HepG2 (cell line): ENCODE results near the gene PCNP. TPM values are rescaled to one million over a fixed set of nuclear protein-coding genes. Genes with fewer than 3 reads are reported as not detected.

Experiments
- ATAC-seq: fragments of 200-7000 bp; cut with Tn5 transposase; 3 replicates; pipeline ENCODE4 v1.9.1; 2020; ENCODE audit warnings: mild to moderate bottlenecking, moderate library complexity
- BruUV-seq: library from RNA; stranded (reverse); fragments of 400-500 nt; replicated peaks from 2 replicates; lab custom pipeline; 2021; lab: Mats Ljungman, UMichigan
- CTCF ChIA-PET: fragments of 300-600 bp; formaldehyde crosslinking; extraction: SDS; loops from one replicate; lab custom pipeline; 2021; ENCODE audit warnings: low total read pairs, inconsistent platforms, low intra/inter-chr PET ratio; lab: Yijun Ruan, JAX
- POLR2A ChIA-PET: fragments of 350-600 bp; sonication (Branson Sonifier 250); formaldehyde crosslinking; loops from one replicate; lab custom pipeline; 2020; ENCODE audit warnings: antibody characterized with exemption, inconsistent platforms; lab: Yijun Ruan, JAX
- DNase-seq: peaks from one replicate; pipeline ENCODE4 v3.0.0-alpha.2; 2015; ENCODE audit warnings: low spot score
- FAIRE-seq: peaks from 3 replicates; lab custom pipeline; 2011; peaks lifted over from hg19 to GRCh38; lab: Jason Lieb, UNC
- H2AFZ ChIP-seq: one replicate; pipeline ENCODE4 v1.6.1; 2011; ENCODE audit warnings: low read length, inconsistent platforms
- H3K27ac ChIP-seq: fragments of 300-600 bp; 3 replicates; pipeline ENCODE4 v1.8.0; 2011; ENCODE audit warnings: mixed run types, mild to moderate bottlenecking, mixed read lengths, low read length, inconsistent platforms; ENCODE audit not compliant: insufficient read depth; ENCODE audit errors: extremely low read length
- H3K27me3 ChIP-seq, 2 experiments: fragments of 200-600 bp in 1 of 2; 2 replicates in 1 of 2; 3 replicates in 1 of 2; pipeline versions ENCODE4 v1.6.0 to v1.8.0; 2011; ENCODE audit warnings: low read length in 2 of 2, mild to moderate bottlenecking in 2 of 2, moderate library complexity in 2 of 2, inconsistent platforms in 1 of 2; ENCODE audit not compliant: insufficient read depth in 2 of 2, control insufficient read depth in 1 of 2
- H3K36me3 ChIP-seq, 2 experiments: fragments of 200-600 bp in 1 of 2; replicated peaks in 1 of 2; 2 replicates in 1 of 2; 3 replicates in 1 of 2; pipeline versions ENCODE4 v1.5.1 to v1.8.0; 2011; ENCODE audit warnings: low read length in 2 of 2, inconsistent platforms in 1 of 2; ENCODE audit not compliant: insufficient read depth in 2 of 2, control insufficient read depth in 1 of 2
- H3K4me1 ChIP-seq: 2 replicates; pipeline ENCODE4 v1.5.1; 2012; ENCODE audit warnings: low read length, inconsistent platforms; ENCODE audit not compliant: insufficient read depth
- H3K4me2 ChIP-seq: 2 replicates; pipeline ENCODE4 v1.6.0; 2011; ENCODE audit warnings: low read depth, low read length, inconsistent platforms
- H3K4me3 ChIP-seq, 3 experiments: fragments of 200-600 bp in 1 of 3; sonication (generic), shearing (Covaris generic) in 1 of 3; replicated peaks in 1 of 3; 2 replicates each; pipeline ENCODE4 v1.5.1; 2011 to 2016; ENCODE audit warnings: low read length in 3 of 3, inconsistent platforms in 2 of 3, low read depth in 2 of 3, mild to moderate bottlenecking in 2 of 3, control low read depth in 1 of 3, mixed read lengths in 1 of 3; ENCODE audit not compliant: insufficient read depth in 1 of 3
- H3K79me2 ChIP-seq: one replicate; pipeline ENCODE4 v1.6.1; 2011; ENCODE audit warnings: low read length, inconsistent platforms; ENCODE audit not compliant: insufficient read depth
- H3K9ac ChIP-seq: 2 replicates; pipeline ENCODE4 v1.6.0; 2011; ENCODE audit warnings: mild to moderate bottlenecking, low read depth, low read length, inconsistent platforms; ENCODE audit not compliant: insufficient read depth
- H3K9me3 ChIP-seq: 2 replicates; pipeline ENCODE4 v1.5.1; 2012; ENCODE audit warnings: mild to moderate bottlenecking, low read length
- H4K20me1 ChIP-seq: 2 replicates; pipeline ENCODE4 v1.6.0; 2011; ENCODE audit warnings: inconsistent platforms, mild to moderate bottlenecking, low read length, moderate library complexity; ENCODE audit not compliant: insufficient read depth
- ARNTL ChIP-seq: sonication (generic); formaldehyde crosslinking; IDR thresholded peaks from 2 replicates; pipeline ENCODE4 v1.4.0; 2020; ENCODE audit warnings: mild to moderate bottlenecking, missing genetic modification reagents
- CC2D1A ChIP-seq: sonication (generic); formaldehyde crosslinking; IDR thresholded peaks from 2 replicates; pipeline ENCODE4 v1.8.1; 2023; ENCODE audit warnings: mild to moderate bottlenecking, missing genetic modification reagents
- CEBPG ChIP-seq: IDR thresholded peaks from 2 replicates; pipeline ENCODE4 v1.6.1; 2016
- CTCF ChIP-seq: sonication (generic); formaldehyde crosslinking; IDR thresholded peaks from 2 replicates; pipeline ENCODE4 v1.5.0; 2020; ENCODE audit warnings: mild to moderate bottlenecking, missing genetic modification reagents, moderate library complexity
- HCFC1 ChIP-seq: fragments of 150-350 bp; IDR thresholded peaks from 2 replicates; pipeline ENCODE4 v1.6.1; 2014; ENCODE audit warnings: low read depth, low read length
- HNRNPL ChIP-seq: fragments of 200-400 bp; formaldehyde crosslinking; IDR thresholded peaks from 2 replicates; pipeline ENCODE4 v1.6.1; 2017; ENCODE audit warnings: mild to moderate bottlenecking, low read depth, low read length
- MEF2D ChIP-seq: sonication (generic); formaldehyde crosslinking; IDR thresholded peaks from 2 replicates; pipeline ENCODE4 v1.5.1; 2020; ENCODE audit warnings: mild to moderate bottlenecking, missing genetic modification reagents
- PRPF4 ChIP-seq: fragments of 200-400 bp; formaldehyde crosslinking; IDR thresholded peaks from 2 replicates; pipeline ENCODE4 v1.6.1; 2016; ENCODE audit warnings: low read length, low read depth; ENCODE audit not compliant: poor library complexity, severe bottlenecking
- SMAD3 ChIP-seq: sonication (generic); formaldehyde crosslinking; IDR thresholded peaks from 2 replicates; pipeline ENCODE4 v1.4.0; 2020; ENCODE audit warnings: missing genetic modification reagents
- SRF ChIP-seq: IDR thresholded peaks from 2 replicates; pipeline ENCODE4 v1.6.1; 2011; ENCODE audit warnings: mild to moderate bottlenecking, low read depth, low read length, moderate library complexity
- TRIM24 ChIP-seq: sonication (generic); formaldehyde crosslinking; IDR thresholded peaks from 2 replicates; pipeline ENCODE4 v1.8.0; 2022; ENCODE audit warnings: mild to moderate bottlenecking, missing genetic modification reagents
- ZNF101 ChIP-seq: sonication (generic); formaldehyde crosslinking; IDR thresholded peaks from 2 replicates; pipeline ENCODE4 v1.4.0; 2020; ENCODE audit warnings: mild to moderate bottlenecking, low read depth, missing genetic modification reagents, borderline replicate concordance
- ZNF180 ChIP-seq: sonication (generic); formaldehyde crosslinking; IDR thresholded peaks from 2 replicates; pipeline ENCODE4 v1.4.0; 2020; ENCODE audit warnings: low read depth, missing genetic modification reagents, borderline replicate concordance
- ZNF3 ChIP-seq: IDR thresholded peaks from 2 replicates; pipeline ENCODE4 v1.7.0; 2017; ENCODE audit warnings: inconsistent platforms
- ZNF343 ChIP-seq: sonication (generic); formaldehyde crosslinking; IDR thresholded peaks from 2 replicates; pipeline ENCODE4 v1.4.0; 2020; ENCODE audit warnings: mild to moderate bottlenecking, missing genetic modification reagents
- ZNF430 ChIP-seq: sonication (generic); formaldehyde crosslinking; IDR thresholded peaks from 2 replicates; pipeline ENCODE4 v1.9.0; 2021; ENCODE audit warnings: mild to moderate bottlenecking, missing genetic modification reagents
- ZNF501 ChIP-seq: sonication (generic); formaldehyde crosslinking; IDR thresholded peaks from 2 replicates; pipeline ENCODE4 v1.5.1; 2020; ENCODE audit warnings: mild to moderate bottlenecking, moderate library complexity, missing genetic modification reagents
- ZNF567 ChIP-seq: sonication (generic); formaldehyde crosslinking; IDR thresholded peaks from 2 replicates; pipeline ENCODE4 v1.8.1; 2023; ENCODE audit warnings: mild to moderate bottlenecking, missing genetic modification reagents, borderline replicate concordance
- ZNF746 ChIP-seq: sonication (generic); formaldehyde crosslinking; IDR thresholded peaks from 2 replicates; pipeline ENCODE4 v1.8.0; 2022; ENCODE audit warnings: mild to moderate bottlenecking, missing genetic modification reagents
- WGBS: methylation state at CpG from one replicate; pipeline ENCODE4 v1.1.6; 2017; ENCODE audit warnings: low lambda C conversion rate; 5-methylcytosine and 5-hydroxymethylcytosine counted together
- in situ Hi-C: cut with HindIII; loops from 2 replicates; pipeline ENCODE4 v1.10.0; 2017; ENCODE audit warnings: low pct_unique_long_range_greater_than_20kb; ENCODE audit not compliant: extremely low pct_ligation_motif_present
- intact Hi-C: fragments of 100-400 bp; cut with micrococcal nuclease; formaldehyde crosslinking; loops from one replicate; pipeline ENCODE4 v1.10.0; 2022; ENCODE audit not compliant: unreplicated experiment
- polyA plus RNA-seq, 8 experiments: library from polyadenylated mRNA; depleted of rRNA in 3 of 8; stranded (reverse) in 7 of 8; unstranded in 1 of 8; fragments of >200 nt; fragmentation: Illumina TruSeq in 4 of 8; extraction: Trizol in 4 of 8; gene quantifications; 2 replicates each; pipeline versions ENCODE4 v1.2.1 to v1.2.3, GENCODE V29; 2011 to 2016; ENCODE audit warnings: low read depth in 4 of 8, missing spikeins in 1 of 8, mixed read lengths in 1 of 8; ENCODE audit not compliant: insufficient read depth in 1 of 8
- total RNA-seq, 5 experiments: library from RNA; depleted of rRNA; stranded (reverse); fragments of >200 nt; fragmentation: Illumina TruSeq; extraction: Trizol; gene quantifications; 2 replicates each; pipeline ENCODE4 v1.2.3, GENCODE V29; 2016; ENCODE audit warnings: low read depth in 1 of 5

The PCNP gene
- total and polyA plus RNA-seq, 2 of the 13 experiments (the other 11 are each of a cell fraction or from before 2014, with no cell fraction given) = 44.1 to 78.2 TPM

- peak; percentile 6; the same call in 1 of the 3 replicates for ATAC-seq
- H2AFZ ChIP-seq = peak overlapping the region; percentile 25
- WGBS = 18% methylated on average over 7 of the region's 10 CpGs
- peaks cover 0 to 21% of the 10 kb centered on the region in 2 experiments; a peak in 3 of 5 replicates for H3K27me3 ChIP-seq
- H3K79me2 ChIP-seq = no peaks in the 10 kb centered on the region
- TF ChIP-seq HNRNPL (no peak), CTCF (CRISPR knock-in tag) (0 out of 2 replicates have a peak, but pooled peaks have one; percentile 8), TRIM24 (CRISPR knock-in tag) (no peak)
- peaks cover 37% of the 10 kb centered on the region for H3K4me1 ChIP-seq
- no peaks in the 10 kb centered on the region for H4K20me1 ChIP-seq
- ChIA-PET CTCF (no interaction called here), POLR2A (no interaction called here)
- no peak overlapping the region for H3K27ac ChIP-seq
- in situ Hi-C loops (loop anchor here (25.0 kb wide), 2 partner anchors 396 to 571 kb away; no protein-coding TSS in a partner anchor), intact Hi-C loops (loop anchor here (2.0 to 10.0 kb wide), 3 partner anchors 20 to 398 kb away; partner anchors contain the start of gene SENP7)
- H3K4me3 ChIP-seq = peak overlapping the region in 2 of 3 experiments; percentile 8 to 18; a peak in 1 of 6 replicates
- H3K36me3 ChIP-seq = no peaks in the 10 kb centered on the region
- H3K9ac ChIP-seq = 0 out of 2 replicates have a peak overlapping the region, but pooled peaks have one; percentile 15
- FAIRE-seq = no peak
- no peaks in the 10 kb centered on the region for H3K9me3 ChIP-seq
- no peak for DNase-seq
- H3K4me2 ChIP-seq = peak overlapping the region; percentile 74
- no TSS peak for BruUV-seq
Measured at GRCh38 chr3:101633186-101633585, 59.2 kb downstream of the PCNP start.

GRCh38 chr3:101634591-101635196, 60.7 kb downstream of the PCNP start:
- Histone ChIP-seq H3K9me3 (no peaks in the 10 kb centered on the region), H3K4me1 (peaks cover 37% of the 10 kb centered on the region), H3K79me2 (no peaks in the 10 kb centered on the region), H3K27ac (no peak overlapping the region), H3K4me3 (no peak overlapping the region), H3K9ac (no peak overlapping the region), H3K27me3 (peaks cover 0 to 27% of the 10 kb centered on the region in 2 experiments; a peak in 4 of 5 replicates), H3K4me2 (no peak overlapping the region), H3K36me3 (no peaks in the 10 kb centered on the region), H2AFZ (no peak overlapping the region), H4K20me1 (no peaks in the 10 kb centered on the region)
- no peak for ATAC-seq
- ChIA-PET CTCF (no interaction called here), POLR2A (interaction anchor here (1.4 kb wide), 1 partner anchor 61 kb away, joined by 3 read pairs; the partner anchor contains the start of gene PCNP)
- no peak for FAIRE-seq
- no TSS peak for BruUV-seq
- DNase-seq = no peak
- 61% methylated on average over 9 of the region's 9 CpGs for WGBS
- intact Hi-C loops (loop anchor here (5.0 to 10.0 kb wide), 3 partner anchors 120 to 422 kb away; partner anchors contain the start of gene SENP7), in situ Hi-C loops (loop anchor here (5.0 to 25.0 kb wide), 3 partner anchors 62 to 572 kb away; partner anchors contain the start of gene PCNP)
- TF ChIP-seq CC2D1A (no peak), HCFC1 (no peak), SMAD3 (no peak), ZNF501 (CRISPR knock-in tag) (no peak), ZNF430 (CRISPR knock-in tag) (no peak), ZNF180 (CRISPR knock-in tag) (no peak), MEF2D (no peak), ZNF101 (CRISPR knock-in tag) (no peak), ZNF3 (CRISPR knock-in tag) (no peak), SRF (no peak), ZNF746 (CRISPR knock-in tag) (no peak), ARNTL (CRISPR knock-in tag) (no peak), PRPF4 (no peak), CEBPG (CRISPR knock-in tag) (no peak), ZNF343 (no peak), ZNF567 (no peak)
